ENCODE results near the gene SLC2A13.

- TF ChIP-seq, protein P1, sequence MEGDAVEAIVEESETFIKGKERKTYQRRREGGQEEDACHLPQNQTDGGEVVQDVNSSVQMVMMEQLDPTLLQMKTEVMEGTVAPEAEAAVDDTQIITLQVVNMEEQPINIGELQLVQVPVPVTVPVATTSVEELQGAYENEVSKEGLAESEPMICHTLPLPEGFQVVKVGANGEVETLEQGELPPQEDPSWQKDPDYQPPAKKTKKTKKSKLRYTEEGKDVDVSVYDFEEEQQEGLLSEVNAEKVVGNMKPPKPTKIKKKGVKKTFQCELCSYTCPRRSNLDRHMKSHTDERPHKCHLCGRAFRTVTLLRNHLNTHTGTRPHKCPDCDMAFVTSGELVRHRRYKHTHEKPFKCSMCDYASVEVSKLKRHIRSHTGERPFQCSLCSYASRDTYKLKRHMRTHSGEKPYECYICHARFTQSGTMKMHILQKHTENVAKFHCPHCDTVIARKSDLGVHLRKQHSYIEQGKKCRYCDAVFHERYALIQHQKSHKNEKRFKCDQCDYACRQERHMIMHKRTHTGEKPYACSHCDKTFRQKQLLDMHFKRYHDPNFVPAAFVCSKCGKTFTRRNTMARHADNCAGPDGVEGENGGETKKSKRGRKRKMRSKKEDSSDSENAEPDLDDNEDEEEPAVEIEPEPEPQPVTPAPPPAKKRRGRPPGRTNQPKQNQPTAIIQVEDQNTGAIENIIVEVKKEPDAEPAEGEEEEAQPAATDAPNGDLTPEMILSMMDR (conservative IDR thresholded peaks at IDR 0.05; ENCODE audit: low read length) = no peak
- TF ChIP-seq EZH2phosphoT487 (IDR thresholded peaks at IDR 0.05; ENCODE audit: borderline replicate concordance) = no peak
Measured at GRCh38 chr12:39752482-39753137, 353.3 kb downstream of the SLC2A13 start.
